Activated T-helper 2 cell treated with anti-CD3 and anti-CD28 coated beads, Interferon-gamma antibody, Interleukin-2, Interleukin-4, amounts not matched to agents 10 μg/mL and 5 μg/mL and 100 μg/mL, durations not matched to agents 14 hours and 24 hours and 36 hours (primary cell): ENCODE measurements around the gene CMTM4. TPM values are rescaled to one million over a fixed set of nuclear protein-coding genes. Genes with fewer than 3 reads are reported as not detected.

Experiments
- DNase-seq: peaks from one replicate; pipeline ENCODE4 v3.0.0; 2021; ENCODE audit warnings: low spot score
- H3K27ac Mint-ChIP-seq: one replicate; pipeline ENCODE4 v1.8.0; 2021; ENCODE audit warnings: mixed read lengths
- H3K27me3 Mint-ChIP-seq: one replicate; pipeline ENCODE4 v1.8.0; 2021; ENCODE audit warnings: low read depth, mixed read lengths
- H3K36me3 Mint-ChIP-seq: one replicate; pipeline ENCODE4 v1.8.0; 2021; ENCODE audit warnings: low read depth, mixed read lengths
- H3K4me1 Mint-ChIP-seq: one replicate; pipeline ENCODE4 v1.8.0; 2021; ENCODE audit warnings: low read depth, mixed read lengths
- H3K4me3 Mint-ChIP-seq: one replicate; pipeline ENCODE4 v1.8.0; 2021; ENCODE audit warnings: low read depth, mild to moderate bottlenecking, moderate library complexity, mixed read lengths
- H3K9me3 Mint-ChIP-seq: one replicate; pipeline ENCODE4 v1.8.0; 2021; ENCODE audit warnings: mixed read lengths
- intact Hi-C: fragments of 100-400 bp; cut with micrococcal nuclease; formaldehyde crosslinking; loops from one replicate; pipeline ENCODE4 v1.15.1; 2023
- total RNA-seq: library from RNA; stranded (reverse); gene quantifications from 2 replicates; pipeline ENCODE4 v1.2.3, GENCODE V29; 2022

CMTM4 gene
- total RNA-seq, 1 donor from 2014 or later: 4.0 TPM

DNA sequence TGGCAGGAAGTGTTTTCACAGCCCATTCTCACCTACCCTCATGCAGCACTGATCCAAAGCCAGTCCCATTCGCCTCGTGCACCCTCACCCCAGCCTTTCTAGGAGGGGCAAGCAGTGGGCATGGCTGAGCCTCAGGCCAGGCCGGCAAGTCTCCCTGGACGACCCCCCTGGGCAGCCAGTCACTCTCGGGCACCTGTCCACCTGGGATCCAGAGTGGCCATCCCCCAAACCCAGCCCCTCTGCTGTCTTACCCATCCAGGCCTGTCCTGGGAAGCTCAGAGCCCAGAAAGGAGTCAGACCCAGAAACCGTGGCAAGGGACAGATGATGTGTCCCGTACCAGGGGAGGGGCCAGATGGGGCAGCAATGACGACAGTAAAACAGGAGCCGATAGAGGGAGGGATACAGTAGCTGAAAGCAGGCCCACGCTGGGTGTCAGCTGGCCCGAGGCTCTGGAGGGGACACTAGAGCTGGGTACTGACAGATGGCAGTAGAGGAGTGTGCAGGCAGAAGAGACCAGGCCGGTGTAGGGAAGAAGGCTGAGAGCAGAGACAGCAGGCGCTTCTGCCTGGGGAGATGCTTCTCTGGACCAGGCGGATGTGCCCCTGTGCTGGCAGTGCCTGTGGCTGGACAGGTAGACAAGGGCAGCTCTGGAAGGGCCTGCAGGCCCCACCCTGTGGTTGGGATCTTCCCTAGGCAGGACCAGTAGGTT is 86.3 kb downstream of the CMTM4 start:
- intact Hi-C loops: no loop called here
- no peaks in the 10 kb centered on the region for H3K9me3 Mint-ChIP-seq
- peaks cover 22% of the 10 kb centered on the region for H3K4me1 Mint-ChIP-seq
- H3K27ac Mint-ChIP-seq: no peak overlapping the region
- no peak overlapping the region for H3K4me3 Mint-ChIP-seq
- H3K27me3 Mint-ChIP-seq: no peaks in the 10 kb centered on the region
- DNase-seq: no peak
- peaks cover 65% of the 10 kb centered on the region for H3K36me3 Mint-ChIP-seq

GRCh38 chr16:66609139-66609510 is 87.4 kb downstream of the CMTM4 start:
- no peak for DNase-seq
- Mint-ChIP-seq H3K27me3 (no peaks in the 10 kb centered on the region), H3K36me3 (peaks cover 60% of the 10 kb centered on the region), H3K9me3 (no peaks in the 10 kb centered on the region), H3K27ac (no peak overlapping the region), H3K4me3 (no peak overlapping the region), H3K4me1 (peaks cover 22% of the 10 kb centered on the region)
- intact Hi-C loops: loop anchor here (5.0 kb wide), 3 partner anchors 88 to 263 kb away; partner anchors contain the start of gene CMTM4

DNA sequence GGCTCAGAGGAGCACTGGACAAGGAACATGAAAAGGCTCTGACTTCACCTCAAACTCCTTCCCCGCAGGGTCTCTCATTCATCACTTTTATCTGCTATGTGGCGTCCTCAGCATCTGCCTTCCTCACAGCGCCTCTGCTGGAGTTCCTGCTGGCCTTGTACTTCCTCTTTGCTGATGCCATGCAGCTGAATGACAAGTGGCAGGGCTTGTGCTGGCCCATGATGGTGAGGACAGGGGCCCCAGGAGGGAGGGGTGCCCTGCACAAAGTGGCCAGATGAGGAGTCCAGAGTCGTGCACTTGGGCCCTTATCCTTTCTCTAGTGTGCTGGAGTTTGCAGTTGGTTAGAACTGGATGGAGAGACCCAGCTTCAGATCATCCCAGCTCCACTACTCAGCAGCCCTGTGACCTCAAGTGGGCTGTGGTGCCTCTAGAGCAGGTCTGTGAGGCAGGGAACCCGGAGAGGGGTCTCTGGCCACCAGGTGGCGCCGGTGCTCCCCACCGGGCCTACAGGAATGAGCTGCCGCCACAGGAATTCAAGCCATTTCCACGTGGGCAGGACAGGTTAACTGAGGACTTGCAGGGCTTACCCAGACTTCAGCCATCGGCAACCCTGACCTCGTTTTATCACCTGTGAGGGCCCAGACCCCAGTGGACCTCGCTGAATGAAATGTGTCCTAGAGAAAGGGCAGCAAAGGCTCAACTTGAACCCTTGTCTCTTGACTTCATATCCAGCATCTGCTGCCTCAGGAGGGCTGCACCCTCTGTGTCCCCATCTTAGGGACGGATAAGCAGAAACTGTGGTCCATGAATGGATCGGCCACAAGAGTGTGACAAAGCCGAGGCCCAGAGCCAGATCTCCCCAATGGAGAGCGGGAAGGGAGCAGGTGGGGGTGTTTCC is 88.1 kb downstream of the CMTM4 start:
- Mint-ChIP-seq H3K27me3 (no peaks in the 10 kb centered on the region), H3K36me3 (peaks cover 60% of the 10 kb centered on the region), H3K4me1 (peaks cover 27% of the 10 kb centered on the region), H3K9me3 (no peaks in the 10 kb centered on the region), H3K27ac (peak overlapping the region; percentile 68), H3K4me3 (peak overlapping the region; percentile 57)
- intact Hi-C loops: loop anchor here (5.0 kb wide), 3 partner anchors 89 to 264 kb away; partner anchors contain the start of gene CMTM4
- DNase-seq: peak; percentile 72

DNA sequence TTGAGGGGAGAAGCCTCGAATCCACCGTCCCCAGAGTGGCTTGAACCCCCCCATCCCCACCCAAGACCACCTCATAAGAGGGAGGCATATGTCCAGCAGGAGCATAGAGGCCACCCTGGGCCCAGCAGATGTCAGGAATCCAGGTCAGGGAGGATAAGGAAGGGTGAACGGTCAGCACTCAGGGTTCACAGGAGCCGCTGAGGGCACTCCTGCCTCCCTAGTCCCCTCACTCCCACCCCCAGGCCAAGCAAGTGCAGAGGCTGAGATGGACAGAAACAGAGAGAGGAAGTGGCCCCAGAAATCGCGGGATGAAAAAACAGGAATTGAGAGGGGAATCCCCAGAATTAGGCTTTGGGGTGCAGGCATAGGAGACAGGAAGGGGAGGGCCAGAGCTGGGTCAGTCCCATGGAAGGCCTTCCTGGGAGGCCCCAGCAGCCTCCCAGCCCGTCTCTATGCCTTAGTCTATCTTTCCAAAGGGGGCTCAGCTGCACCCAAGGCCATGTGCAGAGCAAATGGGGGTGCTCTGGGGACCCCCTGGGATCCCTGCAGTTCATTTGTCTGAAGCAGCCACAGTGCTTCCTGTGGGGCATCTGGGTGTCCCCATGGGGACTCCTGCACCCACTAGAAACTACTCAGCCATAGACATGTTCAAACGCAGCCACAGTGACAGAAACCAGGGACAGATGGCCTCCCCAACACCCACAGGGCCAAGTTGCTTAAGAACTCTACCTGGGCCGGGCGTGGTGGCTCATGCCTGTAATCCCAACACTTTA is 90.4 kb downstream of the CMTM4 start:
- Mint-ChIP-seq H3K9me3 (peaks cover under 1% of the 10 kb centered on the region), H3K27me3 (no peaks in the 10 kb centered on the region), H3K27ac (peak overlapping the region; percentile 85), H3K4me1 (peaks cover 32% of the 10 kb centered on the region), H3K4me3 (peak overlapping the region; percentile 87), H3K36me3 (peaks cover 45% of the 10 kb centered on the region)
- no peak for DNase-seq
- intact Hi-C loops: loop anchor here (1.0 to 5.0 kb wide), 4 partner anchors 54 to 266 kb away; partner anchors contain the start of genes CKLF and CMTM4

- DNase-seq: no peak
- Mint-ChIP-seq H3K27ac (peak overlapping the region; percentile 85), H3K4me1 (peaks cover 35% of the 10 kb centered on the region), H3K36me3 (peaks cover 46% of the 10 kb centered on the region), H3K27me3 (no peaks in the 10 kb centered on the region), H3K4me3 (peak overlapping the region; percentile 87), H3K9me3 (peaks cover 8% of the 10 kb centered on the region)
- intact Hi-C loops: loop anchor here (1.0 to 5.0 kb wide), 4 partner anchors 53 to 267 kb away; partner anchors contain the start of genes CKLF and CMTM4
These were observed 91.2 kb downstream of the CMTM4 start for GRCh38 chr16:66605177-66605978.

DNA sequence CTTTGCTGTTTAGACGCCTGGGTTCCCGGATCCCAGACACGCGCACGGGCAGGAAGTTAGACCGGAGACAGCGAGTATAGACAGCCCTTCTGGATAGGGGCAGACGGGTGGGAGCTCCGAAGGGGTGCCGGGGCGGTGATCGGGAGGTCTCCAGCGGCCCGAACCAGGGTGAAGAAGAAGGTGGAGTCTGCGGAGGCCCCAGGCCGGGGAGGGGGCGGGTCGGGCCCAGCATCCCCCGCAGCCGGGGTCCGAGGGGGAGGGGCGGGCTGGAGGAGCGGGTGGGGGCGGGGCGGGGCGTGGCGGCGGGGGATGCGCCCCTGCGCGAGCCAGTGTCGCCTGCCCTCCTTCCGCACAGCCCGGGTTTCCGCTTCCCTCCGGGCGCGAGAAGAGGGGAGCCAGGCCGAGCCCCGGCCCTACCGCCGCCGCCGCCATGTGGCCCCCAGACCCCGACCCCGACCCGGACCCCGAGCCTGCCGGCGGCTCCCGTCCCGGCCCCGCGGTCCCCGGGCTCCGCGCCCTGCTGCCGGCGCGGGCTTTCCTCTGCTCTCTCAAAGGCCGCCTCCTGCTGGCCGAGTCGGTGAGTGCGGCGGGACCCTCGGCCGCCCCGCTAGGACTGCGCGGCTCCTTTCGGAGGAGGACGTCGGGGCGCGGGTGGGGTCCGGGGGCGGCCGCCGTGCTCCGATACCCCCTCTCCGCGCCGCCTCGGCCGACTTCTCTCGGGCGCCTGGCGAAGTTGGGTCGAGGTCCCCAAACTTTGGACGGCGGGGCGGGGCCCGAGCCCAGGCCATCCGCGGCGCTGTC is 92.0 kb downstream of the CMTM4 start, which contains the start of gene CMTM3:
Gene CMTM3, plus strand, starts transcription at position 329 of the 801 bp plus-strand sequence. Its CDS starts 102 bp downstream, at position 431.
- Mint-ChIP-seq H3K4me3 (peak within 1 kb of the TSS; percentile 87), H3K4me1 (peaks cover 38% of the 10 kb centered on the region), H3K27me3 (no peaks in the 10 kb centered on the region), H3K9me3 (peaks cover 8% of the 10 kb centered on the region), H3K27ac (peak within 1 kb of the TSS; percentile 88), H3K36me3 (peaks cover 42% of the 10 kb centered on the region)
- peak; percentile 71 for DNase-seq
- intact Hi-C loops: loop anchor here (1.0 to 5.0 kb wide), 6 partner anchors 14 to 268 kb away; partner anchors contain the start of genes CKLF and CMTM4

DNA sequence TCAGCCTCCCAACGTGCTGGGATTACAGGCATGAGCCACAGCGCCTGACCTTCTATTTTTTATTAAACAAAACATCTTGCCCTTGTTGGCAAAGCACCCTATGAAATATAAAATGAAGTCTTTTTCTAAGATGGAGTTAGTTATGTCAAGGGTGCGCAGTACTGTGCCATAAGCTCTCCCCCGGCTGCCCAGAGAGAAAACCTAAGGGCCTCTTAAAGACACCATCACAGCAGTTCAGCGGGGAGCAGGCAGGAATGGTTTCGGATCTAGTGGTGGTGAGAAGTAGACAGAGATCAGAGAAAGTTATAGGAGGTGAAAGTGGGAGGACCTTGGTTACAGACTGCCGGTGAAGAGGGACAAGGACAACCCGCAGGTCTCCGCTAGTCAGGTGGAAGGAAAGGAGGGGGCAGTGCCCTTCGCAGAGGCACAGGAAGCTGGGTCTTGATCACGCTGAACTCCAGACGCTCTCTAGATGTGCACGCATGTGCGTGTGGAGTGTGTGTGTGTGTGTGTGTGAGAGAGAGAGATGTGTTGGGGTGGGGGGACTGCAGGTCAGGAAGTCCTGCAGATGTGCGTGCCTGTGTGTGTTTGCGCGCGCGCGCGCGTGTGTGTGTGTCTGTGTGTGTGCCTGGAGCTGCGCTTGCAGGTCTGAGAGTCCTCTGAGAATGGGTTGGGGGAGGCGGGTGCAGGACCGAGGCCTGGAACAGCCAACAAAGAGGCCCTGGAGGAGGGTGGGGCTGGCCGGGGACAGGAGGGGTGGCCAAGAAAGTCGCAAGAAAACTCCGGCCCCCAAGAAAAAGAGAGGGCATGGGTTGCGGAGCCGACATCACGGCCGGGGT is 92.8 kb downstream of the CMTM4 start:
- DNase-seq: peak; percentile 84
- Mint-ChIP-seq H3K4me3 (peak overlapping the region; percentile 86), H3K4me1 (peaks cover 41% of the 10 kb centered on the region), H3K27ac (peak overlapping the region; percentile 88), H3K36me3 (peaks cover 35% of the 10 kb centered on the region), H3K9me3 (peaks cover 8% of the 10 kb centered on the region), H3K27me3 (no peaks in the 10 kb centered on the region)
- intact Hi-C loops: loop anchor here (1.0 kb wide), 2 partner anchors 13 to 87 kb away; no protein-coding TSS in a partner anchor

- Mint-ChIP-seq H3K4me3 (no peak overlapping the region), H3K27ac (no peak overlapping the region), H3K27me3 (no peaks in the 10 kb centered on the region), H3K4me1 (peaks cover 43% of the 10 kb centered on the region), H3K36me3 (peaks cover 15% of the 10 kb centered on the region), H3K9me3 (peaks cover 8% of the 10 kb centered on the region)
- DNase-seq: no peak
- intact Hi-C loops: no loop called here
These were observed 95.1 kb downstream of the CMTM4 start for GRCh38 chr16:66601471-66601870.

- Mint-ChIP-seq H3K27ac (no peak overlapping the region), H3K27me3 (no peaks in the 10 kb centered on the region), H3K4me3 (no peak overlapping the region), H3K4me1 (peaks cover 37% of the 10 kb centered on the region), H3K9me3 (peaks cover 8% of the 10 kb centered on the region), H3K36me3 (peaks cover 12% of the 10 kb centered on the region)
- DNase-seq: no peak
- intact Hi-C loops: no loop called here
These were observed 96.1 kb downstream of the CMTM4 start for GRCh38 chr16:66600477-66600876.

GRCh38 chr16:66599726-66600125 is 96.8 kb downstream of the CMTM4 start:
- no peak for DNase-seq
- intact Hi-C loops: no loop called here
- peak overlapping the region; percentile 64 for H3K27ac Mint-ChIP-seq
- H3K4me3 Mint-ChIP-seq: no peak overlapping the region
- H3K4me1 Mint-ChIP-seq: peaks cover 41% of the 10 kb centered on the region
- H3K9me3 Mint-ChIP-seq: peaks cover 8% of the 10 kb centered on the region
- H3K36me3 Mint-ChIP-seq: peaks cover 12% of the 10 kb centered on the region
- H3K27me3 Mint-ChIP-seq: no peaks in the 10 kb centered on the region
